Peyer's patch (tissue), 4 donors: ENCODE measurements around the gene MGAT5B.

Source experiments
- POLR2A ChIP-seq, 2 donors: fragments of 450-650 bp; IDR thresholded peaks; one replicate each; pipeline ENCODE4 v1.5.1; 2017; ENCODE audit warnings: antibody characterized with exemption in 2 of 2, mild to moderate bottlenecking in 2 of 2, moderate library complexity in 2 of 2
- TF ChIP-seq, protein P1 (sequence below), 6 experiments: fragments of 450-650 bp in 4 of 6; fragments of 200-600 bp in 2 of 6; sonication (generic) in 1 of 6; IDR thresholded peaks; one replicate each; pipeline ENCODE4 v1.5.1; 2017 to 2019; ENCODE audit warnings: antibody characterized with exemption in 6 of 6, mild to moderate bottlenecking in 3 of 6, moderate library complexity in 1 of 6

DNA sequence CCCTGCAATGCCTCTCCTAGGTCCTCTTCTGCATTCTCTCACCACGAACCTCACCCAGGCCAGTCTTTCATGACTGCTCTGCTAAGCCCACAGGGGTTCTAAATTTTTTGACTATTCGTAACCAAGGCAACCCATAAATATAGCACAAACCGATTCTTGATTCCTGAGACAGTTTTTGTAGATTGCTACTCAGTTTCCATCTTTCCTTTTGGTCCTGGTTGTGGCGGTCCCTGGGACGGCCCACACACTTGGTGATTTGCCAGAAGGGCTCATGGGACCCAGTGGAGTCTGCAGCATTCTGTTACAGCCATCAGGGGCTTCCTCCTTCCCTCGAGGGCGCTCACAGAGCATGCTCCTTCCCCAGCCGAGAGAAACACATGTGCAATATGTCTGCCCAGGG is 23.4 kb upstream of the MGAT5B start:
- TF ChIP-seq, protein P1, sequence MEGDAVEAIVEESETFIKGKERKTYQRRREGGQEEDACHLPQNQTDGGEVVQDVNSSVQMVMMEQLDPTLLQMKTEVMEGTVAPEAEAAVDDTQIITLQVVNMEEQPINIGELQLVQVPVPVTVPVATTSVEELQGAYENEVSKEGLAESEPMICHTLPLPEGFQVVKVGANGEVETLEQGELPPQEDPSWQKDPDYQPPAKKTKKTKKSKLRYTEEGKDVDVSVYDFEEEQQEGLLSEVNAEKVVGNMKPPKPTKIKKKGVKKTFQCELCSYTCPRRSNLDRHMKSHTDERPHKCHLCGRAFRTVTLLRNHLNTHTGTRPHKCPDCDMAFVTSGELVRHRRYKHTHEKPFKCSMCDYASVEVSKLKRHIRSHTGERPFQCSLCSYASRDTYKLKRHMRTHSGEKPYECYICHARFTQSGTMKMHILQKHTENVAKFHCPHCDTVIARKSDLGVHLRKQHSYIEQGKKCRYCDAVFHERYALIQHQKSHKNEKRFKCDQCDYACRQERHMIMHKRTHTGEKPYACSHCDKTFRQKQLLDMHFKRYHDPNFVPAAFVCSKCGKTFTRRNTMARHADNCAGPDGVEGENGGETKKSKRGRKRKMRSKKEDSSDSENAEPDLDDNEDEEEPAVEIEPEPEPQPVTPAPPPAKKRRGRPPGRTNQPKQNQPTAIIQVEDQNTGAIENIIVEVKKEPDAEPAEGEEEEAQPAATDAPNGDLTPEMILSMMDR (IDR thresholded peaks at IDR 0.05) = no peak
- TF ChIP-seq POLR2A (IDR thresholded peaks at IDR 0.05) = no peak
